IMR-90 (cell line): ENCODE data around the gene TRIM46. TPM values are rescaled to one million over a fixed set of nuclear protein-coding genes. Genes with fewer than 3 reads are reported as not detected.
A peak's percentile ranks its signal among the peaks of the same experiment; 100 is the strongest.
"Not testable (repeated sequence)": the region's sequence is repeated elsewhere in the genome, so short reads cannot be mapped to it uniquely, and the experiment has no call there.

ENCODE experiments used
- ATAC-seq: fragments of 200-7000 bp; cut with Tn5 transposase; 2 replicates; pipeline ENCODE4 v1.9.1; 2020; ENCODE audit warnings: low read depth, mild to moderate bottlenecking, moderate library complexity
- BruUV-seq: library from RNA; stranded (reverse); fragments of 400-500 nt; replicated peaks from 2 replicates; lab custom pipeline; 2021; lab: Mats Ljungman, UMichigan
- CTCF ChIA-PET: fragments of 300-600 bp; formaldehyde crosslinking; extraction: SDS; loops from one replicate; lab custom pipeline; 2021; ENCODE audit warnings: antibody characterized with exemption; lab: Yijun Ruan, JAX
- POLR2A ChIA-PET: fragments of 300-600 bp; sonication (Branson Sonifier 250); formaldehyde crosslinking; loops from one replicate; lab custom pipeline; 2022; ENCODE audit warnings: antibody characterized with exemption; ENCODE audit not compliant: unreplicated experiment; lab: Charles Lee
- DNase-seq: peaks from one replicate; pipeline ENCODE4 v3.0.0; 2013
- H2AFZ ChIP-seq: replicated peaks from 2 replicates; pipeline ENCODE3; 2013; ENCODE audit warnings: low read length, mild to moderate bottlenecking; ENCODE audit not compliant: poor library complexity
- H2AK5ac ChIP-seq: 2 replicates; pipeline ENCODE4 v1.6.1; 2013; ENCODE audit warnings: low read depth, low read length, inconsistent platforms
- H2AK9ac ChIP-seq: replicated peaks from 2 replicates; pipeline ENCODE3; 2013; ENCODE audit warnings: mild to moderate bottlenecking, low read depth, low read length, moderate library complexity; ENCODE audit not compliant: poor library complexity
- H2BK120ac ChIP-seq: 2 replicates; pipeline ENCODE4 v1.6.1; 2013; ENCODE audit warnings: low read depth, low read length, inconsistent platforms
- H2BK15ac ChIP-seq: 3 replicates; pipeline ENCODE4 v1.6.1; 2013; ENCODE audit warnings: low read depth, low read length, inconsistent platforms
- H2BK20ac ChIP-seq: 2 replicates; pipeline ENCODE4 v1.6.1; 2013; ENCODE audit warnings: low read depth, mild to moderate bottlenecking, inconsistent platforms, low read length, moderate library complexity
- H2BK5ac ChIP-seq: 2 replicates; pipeline ENCODE4 v1.6.1; 2013; ENCODE audit warnings: mild to moderate bottlenecking, low read depth, low read length, inconsistent platforms; ENCODE audit not compliant: poor library complexity, severe bottlenecking
- H3K14ac ChIP-seq: replicated peaks from 2 replicates; pipeline ENCODE4 v1.6.1; 2013; ENCODE audit warnings: low read depth, low read length, inconsistent platforms
- H3K18ac ChIP-seq: 2 replicates; pipeline ENCODE4 v1.6.1; 2013; ENCODE audit warnings: low read depth, low read length, control low read depth
- H3K23ac ChIP-seq: 2 replicates; pipeline ENCODE4 v1.6.1; 2013; ENCODE audit warnings: low read depth, low read length, inconsistent platforms
- H3K27ac ChIP-seq: 2 replicates; pipeline ENCODE4 v1.5.1; 2013; ENCODE audit warnings: mild to moderate bottlenecking, control low read depth, low read length; ENCODE audit not compliant: insufficient read depth
- H3K27me3 ChIP-seq: 2 replicates; pipeline ENCODE4 v1.6.1; 2013; ENCODE audit warnings: low read length; ENCODE audit not compliant: control insufficient read depth, insufficient read depth
- H3K36me3 ChIP-seq: 2 replicates; pipeline ENCODE4 v1.6.1; 2013; ENCODE audit warnings: low read length, mixed read lengths; ENCODE audit not compliant: control insufficient read depth, insufficient read depth
- H3K4ac ChIP-seq: 2 replicates; pipeline ENCODE4 v1.6.1; 2013; ENCODE audit warnings: low read depth, low read length, inconsistent platforms
- H3K4me1 ChIP-seq: 2 replicates; pipeline ENCODE4 v1.6.1; 2013; ENCODE audit warnings: low read length, mixed read lengths; ENCODE audit not compliant: control insufficient read depth, insufficient read depth
- H3K4me2 ChIP-seq: 2 replicates; pipeline ENCODE4 v1.6.1; 2013; ENCODE audit warnings: low read depth, mild to moderate bottlenecking, control low read depth, low read length, moderate library complexity
- H3K4me3 ChIP-seq: 2 replicates; pipeline ENCODE4 v1.5.1; 2013; ENCODE audit warnings: low read depth, mild to moderate bottlenecking, control low read depth, low read length, moderate library complexity; ENCODE audit not compliant: insufficient read depth
- H3K56ac ChIP-seq: 2 replicates; pipeline ENCODE4 v1.6.1; 2013; ENCODE audit warnings: low read length, inconsistent platforms; ENCODE audit not compliant: insufficient read depth; ENCODE audit errors: extremely low read depth
- H3K79me1 ChIP-seq, 2 experiments: 2 replicates each; pipeline ENCODE4 v1.6.1; 2013; ENCODE audit warnings: low read length in 2 of 2, inconsistent platforms in 1 of 2, low read depth in 1 of 2
- H3K9ac ChIP-seq: 2 replicates; pipeline ENCODE4 v1.6.1; 2013; ENCODE audit warnings: low read depth, low read length, control low read depth
- H3K9me1 ChIP-seq: 2 replicates; pipeline ENCODE4 v1.6.1; 2013; ENCODE audit warnings: low read length, inconsistent platforms; ENCODE audit not compliant: insufficient read depth
- H3K9me3 ChIP-seq: 2 replicates; pipeline ENCODE4 v1.6.1; 2013; ENCODE audit warnings: low read length; ENCODE audit not compliant: control insufficient read depth, insufficient read depth
- H4K20me1 ChIP-seq: 2 replicates; pipeline ENCODE4 v1.6.1; 2013; ENCODE audit warnings: low read length, inconsistent platforms; ENCODE audit not compliant: insufficient read depth
- H4K5ac ChIP-seq: 2 replicates; pipeline ENCODE4 v1.6.1; 2013; ENCODE audit warnings: mild to moderate bottlenecking, low read depth, low read length, control low read depth
- H4K8ac ChIP-seq, 2 experiments: 2 replicates each; pipeline ENCODE4 v1.6.1; 2013; ENCODE audit warnings: low read depth in 2 of 2, low read length in 2 of 2, control low read depth in 1 of 2, inconsistent platforms in 1 of 2
- H4K91ac ChIP-seq: 2 replicates; pipeline ENCODE4 v1.6.1; 2013; ENCODE audit warnings: low read depth, low read length, inconsistent platforms; ENCODE audit not compliant: insufficient read depth
- WGBS, 2 experiments: methylation state at CpG; one replicate each; pipeline versions ENCODE4 v1.1.5 to v1.1.7; 2013; ENCODE audit warnings: missing lambda C conversion rate in 2 of 2; ENCODE audit not compliant: insufficient read length in 1 of 2; ENCODE audit errors: extremely low coverage in 2 of 2; 5-methylcytosine and 5-hydroxymethylcytosine counted together
- dilution Hi-C: fragments of 300-500 bp; cut with HindIII; formaldehyde crosslinking; loops from one replicate; pipeline ENCODE4 v1.14.3; 2018; ENCODE audit warnings: low sequenced_read_pairs; ENCODE audit not compliant: unreplicated experiment
- in situ Hi-C: fragments of 300-500 bp; cut with MboI; formaldehyde crosslinking; loops from 3 replicates; pipeline ENCODE4 v1.14.3; 2019; ENCODE audit warnings: low sequenced_read_pairs, inconsistent platforms, mixed read lengths
- intact Hi-C: fragments of 100-400 bp; cut with micrococcal nuclease; formaldehyde crosslinking; loops from 2 replicates; pipeline ENCODE4 v1.10.0; 2022
- polyA plus RNA-seq, 3 experiments: library from polyadenylated mRNA; depleted of rRNA; stranded (reverse); fragments of >200 nt; gene quantifications; 2 replicates each; pipeline ENCODE4 v1.2.3, GENCODE V29; 2012; ENCODE audit warnings: low replicate concordance in 1 of 3
- total RNA-seq: library from RNA; depleted of rRNA; stranded (reverse); fragments of >200 nt; gene quantifications from 2 replicates; pipeline ENCODE4 v1.2.3, GENCODE V29; 2012

The TRIM46 gene
- total and polyA plus RNA-seq, 2 of the 4 experiments (the other 2 are of a cell fraction) = 2.3 to 6.2 TPM

- POLR2A ChIA-PET, H3K9ac ChIP-seq, H3K9me3 ChIP-seq, dilution Hi-C loops, H4K5ac ChIP-seq, H2BK15ac ChIP-seq, CTCF ChIA-PET, BruUV-seq, H3K4me1 ChIP-seq, H4K91ac ChIP-seq, ATAC-seq, H3K4me3 ChIP-seq, H3K23ac ChIP-seq, intact Hi-C loops, H3K9me1 ChIP-seq, H3K27me3 ChIP-seq, H2AFZ ChIP-seq, H3K56ac ChIP-seq, H3K36me3 ChIP-seq, H3K27ac ChIP-seq, H2AK9ac ChIP-seq, H4K20me1 ChIP-seq, H3K4me2 ChIP-seq, DNase-seq, H2BK5ac ChIP-seq, H3K18ac ChIP-seq, in situ Hi-C loops: not testable (repeated sequence)
- Histone ChIP-seq H4K8ac (0 out of 4 replicates have a peak overlapping the region, but pooled peaks of 1 of the 2 experiments have one; percentile 23), H2AK5ac (peak overlapping the region; percentile 49; the same call in 1 of the 2 replicates), H2BK120ac (peak overlapping the region; percentile 34; the same call in 1 of the 2 replicates), H2BK20ac (peak overlapping the region; percentile 10; the same call in 1 of the 2 replicates), H3K4ac (peak overlapping the region; percentile 46; the same call in 1 of the 2 replicates), H3K14ac (0 out of 2 replicates have a peak overlapping the region, but pooled peaks have one; percentile 2), H3K79me1 (peaks cover 2 to 14% of the 10 kb centered on the region in 2 experiments; a peak in 3 of 4 replicates)
- no CpG with 5 or more reads among the region's 3 CpGs for WGBS, 2 experiments
Measured at GRCh38 chr1:155231302-155231701, 57.7 kb downstream of the TRIM46 start.

GRCh38 chr1:155232001-155232978 is 58.6 kb downstream of the TRIM46 start:
- H3K4me2 ChIP-seq, ATAC-seq, H3K27me3 ChIP-seq, H3K9me3 ChIP-seq, H3K56ac ChIP-seq, BruUV-seq, CTCF ChIA-PET, H3K4me1 ChIP-seq, H2AK9ac ChIP-seq, H3K79me1 ChIP-seq, POLR2A ChIA-PET, dilution Hi-C loops, H2BK15ac ChIP-seq, intact Hi-C loops, H2AFZ ChIP-seq, in situ Hi-C loops, H3K4me3 ChIP-seq, H3K9me1 ChIP-seq, H4K20me1 ChIP-seq: not testable (repeated sequence)
- peak overlapping the region; percentile 50 for H3K4ac ChIP-seq
- peak overlapping the region; percentile 38 for H4K91ac ChIP-seq
- peak overlapping the region; percentile 41; the same call in 1 of the 2 replicates for H3K9ac ChIP-seq
- WGBS, 2 experiments = no CpG with 5 or more reads among the region's 13 CpGs
- DNase-seq = peak; percentile 23
- peak overlapping the region; percentile 87 for H3K18ac ChIP-seq
- H4K8ac ChIP-seq = peak overlapping the region; percentile 63 to 72; a peak in 2 of 4 replicates
- H4K5ac ChIP-seq = peak overlapping the region; percentile 78
- H3K23ac ChIP-seq = peak overlapping the region; percentile 85; the same call in 1 of the 2 replicates
- H2BK20ac ChIP-seq = 0 out of 2 replicates have a peak overlapping the region, but pooled peaks have one; percentile 14
- H2BK5ac ChIP-seq = peak overlapping the region; percentile 17
- 0 out of 2 replicates have a peak overlapping the region, but pooled peaks have one; percentile 34 for H2BK120ac ChIP-seq
- H3K36me3 ChIP-seq = peaks cover 16% of the 10 kb centered on the region
- peak overlapping the region; percentile 43; the same call in 1 of the 2 replicates for H3K27ac ChIP-seq
- peak overlapping the region; percentile 67; the same call in 1 of the 2 replicates for H2AK5ac ChIP-seq
- peak overlapping the region; percentile 7; the same call in 1 of the 2 replicates for H3K14ac ChIP-seq
